HL-60 (cell line): ENCODE measurements around the gene TMEM37.

Experiments
- CTCF ChIP-seq: IDR thresholded peaks from one replicate; pipeline ENCODE4 v1.5.1; 2011; ENCODE audit warnings: low read length, control low read depth, inconsistent platforms; ENCODE audit not compliant: insufficient read depth
- POLR2AphosphoS5 ChIP-seq: IDR thresholded peaks from 2 replicates; pipeline ENCODE4 v1.6.1; 2012; ENCODE audit warnings: low read depth

- TF ChIP-seq CTCF (no peak), POLR2AphosphoS5 (no peak)
These were observed 50.1 kb downstream of the TMEM37 start for GRCh38 chr2:119481501-119482455.
